HuH-7.5 (cell line): Measurements from ENCODE around the gene MTTP.
A peak's percentile ranks its signal among the peaks of the same experiment; 100 is the strongest.
"Not testable (repeated sequence)": the region's sequence is repeated elsewhere in the genome, so short reads cannot be mapped to it uniquely, and the experiment has no call there.

Experiments
- DNase-seq: peaks from one replicate; pipeline ENCODE4 v3.0.0; 2011; ENCODE audit warnings: low spot score

The MTTP gene

DNA sequence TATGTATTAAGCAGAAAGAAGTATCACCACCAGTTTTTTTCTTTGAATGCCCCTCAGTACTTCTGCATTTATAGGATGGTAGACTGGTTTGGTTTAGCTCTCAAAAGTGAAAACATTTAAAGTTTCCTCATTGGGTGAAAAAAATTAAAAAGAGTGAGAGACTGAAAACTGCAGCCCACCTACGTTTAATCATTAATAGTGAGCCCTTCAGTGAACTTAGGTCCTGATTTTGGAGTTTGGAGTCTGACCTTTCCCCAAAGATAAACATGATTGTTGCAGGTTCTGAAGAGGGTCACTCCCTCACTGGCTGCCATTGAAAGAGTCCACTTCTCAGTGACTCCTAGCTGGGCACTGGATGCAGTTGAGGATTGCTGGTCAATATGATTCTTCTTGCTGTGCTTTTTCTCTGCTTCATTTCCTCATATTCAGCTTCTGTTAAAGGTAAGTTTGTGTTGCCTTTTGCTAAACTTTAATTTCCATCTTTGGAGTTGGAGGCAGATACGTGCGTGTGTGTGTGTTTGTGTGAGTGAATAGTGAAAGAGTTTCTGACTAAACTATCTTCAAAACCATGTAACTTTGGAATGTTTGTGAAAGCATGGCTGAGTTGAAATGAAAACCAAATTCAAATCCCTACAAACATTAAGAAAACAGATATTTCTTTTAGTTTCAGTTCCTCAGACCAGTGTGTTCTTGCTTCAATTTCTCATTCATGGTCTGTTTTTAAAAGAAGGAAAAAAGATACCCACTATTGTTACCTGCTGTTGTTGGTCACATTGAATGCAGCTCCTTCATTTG lies at the start of gene MTTP:
MTTP (plus strand) TSS at position 295 of the 795 bp plus-strand sequence; CDS start at position 381, 86 bp downstream.
- DNase-seq, result peak; percentile 10

DNA sequence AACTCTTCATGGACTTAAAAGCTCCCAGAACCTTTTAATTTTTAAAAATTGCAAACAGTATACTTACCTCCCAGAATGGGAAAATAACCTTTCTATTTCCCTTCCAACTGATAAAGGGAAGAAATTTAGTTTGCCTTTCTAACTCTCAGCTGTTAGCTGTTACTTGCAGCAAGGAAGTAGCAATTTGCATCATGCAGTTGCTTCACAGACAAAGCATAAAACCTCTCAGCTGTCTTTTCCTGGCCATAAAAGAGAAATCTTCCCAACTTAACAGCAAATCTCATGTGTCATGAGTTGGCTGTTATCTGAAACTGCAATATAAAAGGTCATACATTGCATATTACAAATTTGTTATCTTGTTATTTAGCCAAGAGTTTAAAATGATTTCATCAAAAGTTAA lies 45.4 kb upstream of the MTTP start:
- no peak for DNase-seq

- no peak for DNase-seq
Measured at GRCh38 chr4:99529956-99530355, 44.7 kb upstream of the MTTP start.

DNA sequence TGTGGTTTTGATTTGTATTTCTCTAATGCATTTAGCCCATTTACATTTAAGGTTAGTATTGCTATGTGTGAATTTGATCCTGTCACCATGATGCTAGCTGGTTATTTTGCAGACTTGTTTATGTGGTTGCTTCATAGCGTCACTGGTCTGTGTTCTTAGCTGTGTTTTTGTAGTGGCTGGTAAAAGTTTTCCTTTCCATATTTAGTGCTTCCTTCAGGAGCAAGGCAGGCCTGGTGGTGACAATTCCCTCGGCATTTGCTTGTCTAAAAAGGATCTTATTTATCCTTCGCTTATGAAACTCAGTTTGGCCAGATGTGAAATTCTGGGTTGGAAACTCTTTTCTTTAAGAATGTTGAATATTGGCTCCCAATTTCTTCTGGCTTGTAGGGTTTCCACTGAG lies 39.9 kb upstream of the MTTP start:
- not testable (repeated sequence) for DNase-seq

- DNase-seq, result no peak
Measured at GRCh38 chr4:99536271-99536670, 38.4 kb upstream of the MTTP start.

DNA sequence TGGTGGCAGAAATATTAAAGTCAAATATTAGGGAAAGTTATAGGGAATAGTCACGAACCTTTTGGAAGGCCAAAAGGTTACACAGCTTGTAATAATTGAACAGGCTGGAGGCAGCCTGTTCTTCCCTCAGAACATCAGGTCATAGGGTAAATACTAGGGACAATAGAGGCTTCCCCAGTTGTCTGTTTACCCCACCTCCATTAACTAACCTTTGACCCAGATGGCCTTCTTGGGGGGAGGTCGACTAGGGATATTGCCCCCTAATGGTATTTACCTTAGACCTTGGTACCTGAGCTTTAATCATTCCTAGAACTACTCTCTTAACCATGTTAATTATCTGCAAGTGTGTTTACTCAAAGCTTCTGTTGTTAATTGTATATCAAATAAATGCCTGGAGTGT lies 37.8 kb upstream of the MTTP start:
- no peak for DNase-seq

GRCh38 chr4:99537674-99538073 lies 37.0 kb upstream of the MTTP start:
- DNase-seq, result no peak

- DNase-seq, result no peak
Measured at GRCh38 chr4:99540277-99540939, 34.2 kb upstream of the MTTP start.

GRCh38 chr4:99552872-99553271 lies 21.8 kb upstream of the MTTP start:
- DNase-seq, result no peak

- DNase-seq, result peak; percentile 41
Measured at GRCh38 chr4:99563310-99564186, 11.1 kb upstream of the MTTP start, which contains the start of gene TRMT10A. Gene TRMT10A (minus strand): TSS chr4:99564039. CDS start chr4:99559338, 4,701 bp downstream.

- DNase-seq, result no peak
Measured at GRCh38 chr4:99564921-99565320, 9.7 kb upstream of the MTTP start.

DNA sequence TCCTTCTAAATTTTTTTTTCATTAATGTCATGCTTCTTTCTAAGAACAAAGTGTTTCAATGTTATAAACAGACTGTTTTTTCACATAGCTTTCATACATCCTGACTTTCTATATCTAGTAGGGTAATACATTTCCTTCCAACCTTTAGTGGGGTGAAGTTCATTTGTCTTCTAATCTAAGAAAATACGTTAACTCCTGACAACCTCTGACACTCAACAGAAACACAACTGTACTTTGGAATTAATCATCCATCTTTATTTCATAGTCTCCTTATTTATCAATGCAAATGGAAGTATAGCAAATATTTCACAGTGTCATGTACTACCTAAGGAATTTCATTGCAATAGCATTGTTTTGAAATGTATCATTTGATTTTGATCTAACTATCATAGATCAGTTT lies 2.7 kb upstream of the MTTP start:
- no peak for DNase-seq

- DNase-seq, result no peak
Measured at GRCh38 chr4:99572527-99573240, 1.9 kb upstream of the MTTP start.

- no peak for DNase-seq
Measured at GRCh38 chr4:99573735-99574368, 772 bp upstream of the MTTP start.

- no peak for DNase-seq
Measured at GRCh38 chr4:99578714-99579113, 4.1 kb downstream of the MTTP start.

DNA sequence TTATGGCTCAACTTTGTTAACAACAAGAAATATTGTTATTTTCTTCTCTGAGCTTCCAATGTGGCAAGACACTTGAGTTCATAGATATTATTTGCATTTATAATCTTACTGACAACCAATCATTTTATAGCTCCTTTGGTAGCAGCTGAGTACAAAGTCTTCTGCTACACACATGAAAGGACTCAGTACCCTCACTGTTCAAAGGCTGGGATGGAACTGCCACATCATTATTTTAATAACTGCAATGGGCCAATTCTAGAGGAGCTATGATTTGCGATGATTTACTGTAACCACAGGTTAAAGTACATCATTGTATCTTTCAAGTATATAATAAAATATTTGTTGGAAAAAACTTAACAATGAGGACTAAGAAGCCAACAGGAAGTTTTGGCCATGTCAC lies 10.9 kb downstream of the MTTP start:
- DNase-seq, result no peak

GRCh38 chr4:99586322-99586721 lies 11.7 kb downstream of the MTTP start:
- no peak for DNase-seq

DNA sequence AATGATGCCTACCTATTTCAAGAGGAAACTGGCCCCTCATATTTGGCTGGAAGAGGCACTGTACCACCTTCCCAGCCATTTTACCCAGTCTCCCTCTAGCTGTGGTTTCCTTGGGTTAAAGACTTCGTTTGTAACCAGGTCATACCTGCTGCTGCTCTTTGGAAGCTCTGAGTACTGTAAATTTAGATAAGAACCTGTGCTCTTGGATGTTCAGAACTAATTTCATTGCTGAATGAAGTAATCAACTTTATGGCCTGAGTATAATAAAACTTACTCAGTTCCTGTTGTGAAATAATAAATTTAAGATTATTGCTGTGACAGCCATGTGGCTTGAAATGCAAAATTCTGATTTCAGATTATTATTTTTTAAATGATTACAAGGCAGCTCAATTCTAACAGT lies 12.2 kb downstream of the MTTP start:
- no peak for DNase-seq

DNA sequence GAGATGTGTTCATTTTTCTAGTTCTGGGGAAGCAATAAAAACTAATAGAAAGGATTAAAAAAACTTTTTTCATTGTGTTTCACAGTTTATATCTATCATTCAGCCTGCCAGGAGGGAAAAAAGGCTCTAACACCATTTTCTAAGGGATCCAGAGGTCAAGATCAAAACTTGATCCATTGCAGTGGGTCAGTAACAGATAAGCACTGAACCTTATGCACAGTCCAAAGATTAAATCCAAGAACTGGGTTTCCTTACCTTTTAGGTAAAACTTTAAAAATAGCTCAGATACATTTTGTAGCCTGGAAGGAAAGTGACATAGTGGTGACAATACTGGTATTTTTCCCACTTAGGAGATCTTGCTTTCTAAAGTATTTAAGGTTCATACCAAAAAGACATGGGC lies 12.7 kb downstream of the MTTP start:
- DNase-seq, result no peak

DNA sequence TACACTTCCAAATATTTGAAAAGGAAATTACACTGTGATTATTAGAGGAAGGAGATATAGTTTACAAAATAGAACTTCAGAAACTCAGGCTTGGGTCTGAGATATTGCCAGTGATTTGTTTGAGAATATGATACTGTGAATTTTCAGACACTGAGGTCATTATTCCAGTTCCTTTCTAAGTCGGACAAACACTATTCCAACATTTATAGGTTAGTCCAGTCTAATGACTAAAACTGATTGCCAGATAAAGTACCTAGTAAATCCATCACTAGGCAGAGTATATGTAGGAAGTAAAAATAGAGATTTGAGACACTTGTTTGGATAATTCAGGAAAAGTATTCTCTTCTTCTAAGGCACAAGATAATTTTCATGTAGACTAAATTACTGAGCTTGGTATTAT lies 13.2 kb downstream of the MTTP start:
- DNase-seq, result no peak

DNA sequence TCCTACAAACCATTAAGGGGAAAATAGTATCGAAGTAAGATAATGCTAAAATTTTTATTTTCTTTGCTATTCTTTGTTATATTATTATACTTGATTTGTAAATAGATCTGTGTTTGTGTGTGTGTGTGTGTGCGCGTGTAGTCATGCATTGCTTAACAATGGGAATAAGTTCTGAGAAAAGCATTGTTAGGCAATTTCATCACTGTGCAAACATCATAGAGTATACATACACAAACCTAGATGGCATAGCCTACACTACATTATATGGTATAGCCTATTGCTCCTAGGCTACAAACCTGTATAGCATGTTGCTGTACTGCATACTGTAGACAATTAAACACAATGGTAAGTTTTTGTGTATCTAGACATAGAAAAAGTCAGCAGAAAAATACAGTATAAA lies 17.1 kb downstream of the MTTP start:
- DNase-seq, result no peak
